Testis (tissue), 2 donors: ENCODE results near the gene SYNGR1.

Experiments
- CTCF ChIP-seq, 3 experiments: fragments of 450-650 bp in 2 of 3; fragments of 200-600 bp in 1 of 3; sonication (generic) in 1 of 3; IDR thresholded peaks; one replicate each; pipeline ENCODE4 v1.5.1; 2016 to 2019; ENCODE audit warnings: antibody characterized with exemption in 3 of 3, mild to moderate bottlenecking in 2 of 3, moderate library complexity in 1 of 3
- POLR2A ChIP-seq: fragments of 450-650 bp; IDR thresholded peaks from one replicate; pipeline ENCODE4 v1.6.1; 2017; ENCODE audit warnings: antibody characterized with exemption, mild to moderate bottlenecking, moderate library complexity

GRCh38 chr22:39356464-39356863, 6.7 kb downstream of the SYNGR1 start:
- TF ChIP-seq CTCF (IDR thresholded peaks at IDR 0.05) (no peak), POLR2A (no peak)
